ENCODE data around the gene CFAP210.
"Not testable (repeated sequence)": the region's sequence is repeated elsewhere in the genome, so short reads cannot be mapped to it uniquely, and the experiment has no call there.

The CFAP210 gene

GRCh38 chr2:169711751-169712509 lies 17.7 kb upstream of the CFAP210 start:
- no peak for DNase-seq

- DNase-seq: no peak
These were observed 15.8 kb upstream of the CFAP210 start for GRCh38 chr2:169709981-169710380.

- DNase-seq: no peak
These were observed 15.1 kb upstream of the CFAP210 start for GRCh38 chr2:169709331-169709730.

DNA sequence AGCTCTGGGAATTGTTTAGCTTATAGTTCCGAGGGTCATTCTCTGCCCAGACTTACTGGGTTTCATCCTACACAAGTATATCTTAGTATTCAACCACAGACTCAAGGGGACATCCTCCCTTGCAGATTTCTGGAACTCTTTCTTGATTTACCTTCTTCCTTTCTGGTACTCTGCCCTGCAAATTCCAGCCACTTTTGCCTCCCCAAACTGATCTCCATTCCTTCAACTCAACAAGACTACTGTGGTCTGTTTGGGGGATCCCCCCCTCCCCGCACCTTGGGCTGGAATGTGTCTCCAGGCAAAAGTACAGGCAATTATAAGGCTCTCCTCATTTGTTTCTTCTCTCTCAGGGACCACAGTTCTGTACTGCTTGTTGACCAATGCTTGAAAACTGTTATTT lies 13.4 kb upstream of the CFAP210 start:
- no peak for DNase-seq

- no peak for DNase-seq
These were observed 11.7 kb upstream of the CFAP210 start for GRCh38 chr2:169705927-169706326.

DNA sequence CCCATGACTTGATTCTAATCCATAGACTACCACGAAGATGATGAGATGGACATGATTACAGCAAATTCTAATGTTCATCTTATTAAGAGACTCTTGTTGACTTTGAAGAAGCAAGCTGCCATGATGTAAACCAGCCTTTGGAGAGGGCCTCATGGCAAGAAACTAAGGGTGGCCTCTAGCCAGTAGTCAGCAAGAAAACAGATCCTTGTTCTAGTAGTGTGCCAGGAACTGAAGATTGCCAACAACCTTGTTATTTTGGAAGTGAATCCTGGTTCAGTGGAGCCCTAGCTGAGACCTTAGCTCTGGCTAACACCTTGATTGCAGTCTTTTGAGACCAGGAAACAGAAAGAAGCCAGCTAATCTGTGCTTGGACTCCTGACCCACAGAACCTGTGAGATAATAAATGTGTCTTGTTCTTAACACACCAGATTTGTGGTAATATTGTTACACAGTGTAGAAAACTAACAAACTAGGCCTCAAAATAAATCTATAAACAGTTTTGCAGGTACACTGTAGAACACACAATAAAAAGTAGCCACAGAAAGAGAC lies 10.0 kb upstream of the CFAP210 start:
- no peak for DNase-seq

GRCh38 chr2:169702996-169703395 lies 8.8 kb upstream of the CFAP210 start:
- no peak for DNase-seq

- not testable (repeated sequence) for DNase-seq
These were observed 5.0 kb upstream of the CFAP210 start for GRCh38 chr2:169699173-169699572.

- no peak for DNase-seq
These were observed 2.2 kb upstream of the CFAP210 start for GRCh38 chr2:169696381-169696780.

- no peak for DNase-seq
These were observed 672 bp upstream of the CFAP210 start for GRCh38 chr2:169694894-169695260.

GRCh38 chr2:169693360-169693759 lies 845 bp downstream of the CFAP210 start:
- DNase-seq: no peak

DNA sequence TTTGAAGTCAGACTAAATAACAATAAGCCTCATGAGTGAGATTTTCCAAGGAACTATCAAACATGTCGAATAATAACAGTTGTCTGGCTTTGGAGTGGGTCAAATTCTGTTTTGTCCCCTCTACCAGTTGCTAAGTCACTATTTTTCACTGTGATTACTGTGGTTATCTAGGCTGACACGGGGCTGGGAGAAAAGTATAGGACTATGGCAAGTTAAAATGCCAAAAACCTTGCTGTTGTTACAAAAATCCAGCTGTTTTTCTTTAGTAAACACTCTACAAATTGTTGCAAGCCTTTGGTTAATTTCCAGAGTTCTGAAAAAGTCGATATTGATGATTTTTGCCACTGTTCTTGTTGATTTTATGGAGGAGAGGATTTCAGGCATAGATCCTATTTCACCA lies 1.5 kb downstream of the CFAP210 start:
- DNase-seq: no peak

DNA sequence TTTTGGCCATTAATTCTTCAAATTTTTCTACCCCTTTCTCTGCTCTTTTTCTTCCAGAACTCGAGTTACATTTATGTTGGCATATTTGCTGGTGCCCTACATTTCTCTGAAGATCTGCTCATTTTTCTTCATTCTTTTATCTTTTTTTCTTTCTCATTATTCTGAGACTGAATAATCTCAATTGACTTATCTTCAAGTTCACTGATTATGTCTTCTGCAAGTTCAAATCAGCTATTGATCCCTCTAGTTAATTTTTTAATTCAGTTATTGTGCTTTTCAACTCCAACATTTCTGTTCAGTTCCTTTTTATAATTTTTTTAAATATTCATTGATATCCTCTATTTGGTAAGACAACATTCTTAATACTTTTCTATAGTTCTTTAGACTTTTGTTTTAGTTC lies 3.2 kb downstream of the CFAP210 start:
- DNase-seq: no peak

DNA sequence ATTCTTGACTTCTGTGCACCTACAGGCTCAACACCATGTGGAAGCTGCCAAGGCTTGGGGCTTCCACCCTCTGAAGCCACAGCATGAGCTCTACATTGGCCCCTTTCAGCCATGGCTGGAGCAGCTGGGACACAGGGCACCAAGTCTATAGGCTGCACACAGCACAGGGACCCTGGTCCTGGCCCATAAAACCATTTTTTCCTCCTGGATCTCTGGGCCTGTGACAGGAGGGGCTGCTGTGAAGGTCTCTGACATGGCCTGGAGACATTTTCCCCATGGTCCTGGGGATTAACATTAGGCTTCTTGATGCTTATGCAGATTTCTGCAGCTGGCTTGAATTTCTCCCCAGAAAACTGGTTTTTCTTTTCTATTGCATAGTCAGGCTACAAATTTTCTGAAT lies 6.3 kb downstream of the CFAP210 start:
- not testable (repeated sequence) for DNase-seq

DNA sequence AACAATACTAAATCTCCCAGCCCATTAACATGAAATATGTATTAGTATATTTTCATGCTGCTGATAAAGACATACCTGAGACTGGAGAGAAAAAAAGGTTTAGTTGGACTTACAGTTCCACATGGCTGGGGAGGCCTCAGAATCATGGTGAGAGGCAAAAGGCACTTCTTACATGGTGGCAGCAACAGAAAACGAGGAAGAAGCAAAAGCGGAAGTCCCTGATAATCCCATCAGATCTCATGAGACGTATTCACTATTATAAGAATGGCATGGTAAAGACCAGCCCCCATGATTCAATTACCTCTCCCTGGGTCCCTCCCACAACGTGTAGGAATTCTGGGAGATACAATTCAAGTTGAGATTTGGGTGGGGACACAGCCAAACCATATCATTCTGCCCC lies 7.4 kb downstream of the CFAP210 start:
- not testable (repeated sequence) for DNase-seq

- DNase-seq: not testable (repeated sequence)
These were observed 9.5 kb downstream of the CFAP210 start for GRCh38 chr2:169684712-169685111.

GRCh38 chr2:169684135-169684565 lies 10.1 kb downstream of the CFAP210 start:
- no peak for DNase-seq

GRCh38 chr2:169683425-169684134 lies 10.6 kb downstream of the CFAP210 start:
- no peak for DNase-seq

DNA sequence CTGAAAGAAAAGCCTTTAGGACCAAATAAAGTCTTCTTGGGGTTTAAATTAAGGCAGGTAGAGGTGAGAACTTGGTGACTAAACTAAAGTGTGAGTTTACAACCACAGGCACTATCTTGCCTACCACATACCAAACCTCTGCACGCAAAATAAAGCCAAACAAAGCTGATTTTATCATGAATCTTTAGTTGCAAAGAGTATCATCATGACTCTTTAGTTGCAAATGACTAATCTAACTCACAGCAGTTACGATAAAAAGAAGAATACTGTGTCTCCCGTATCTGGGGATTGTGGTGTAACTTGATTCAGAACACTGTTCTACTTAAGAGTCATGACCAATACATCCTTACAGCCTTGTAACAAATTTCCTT lies 11.2 kb downstream of the CFAP210 start:
- DNase-seq: no peak

GRCh38 chr2:169676850-169677249 lies 17.4 kb downstream of the CFAP210 start:
- no peak for DNase-seq

- DNase-seq: no peak
These were observed 17.8 kb downstream of the CFAP210 start for GRCh38 chr2:169676357-169676756.

DNA sequence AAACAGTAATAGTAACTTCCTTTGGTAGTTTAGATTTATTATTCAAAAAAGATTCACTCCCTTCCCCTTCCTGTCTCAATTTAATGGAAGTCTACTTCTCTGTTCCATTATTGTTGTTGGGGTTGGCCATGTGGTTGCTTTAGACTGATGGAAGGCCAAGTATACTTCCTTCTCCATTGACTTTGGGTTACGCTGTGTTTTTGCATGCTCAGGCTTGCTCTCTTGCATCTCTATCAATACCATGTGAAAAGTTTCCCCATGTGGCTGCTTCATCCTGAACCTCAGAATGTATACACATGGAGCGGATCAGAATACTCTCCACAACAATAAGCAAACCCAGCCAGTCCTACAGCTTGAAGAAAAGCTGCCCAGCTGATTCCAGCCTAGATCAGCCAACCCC lies 20.3 kb downstream of the CFAP210 start:
- no peak for DNase-seq

- no peak for DNase-seq
These were observed 21.1 kb downstream of the CFAP210 start for GRCh38 chr2:169673106-169673505.

DNA sequence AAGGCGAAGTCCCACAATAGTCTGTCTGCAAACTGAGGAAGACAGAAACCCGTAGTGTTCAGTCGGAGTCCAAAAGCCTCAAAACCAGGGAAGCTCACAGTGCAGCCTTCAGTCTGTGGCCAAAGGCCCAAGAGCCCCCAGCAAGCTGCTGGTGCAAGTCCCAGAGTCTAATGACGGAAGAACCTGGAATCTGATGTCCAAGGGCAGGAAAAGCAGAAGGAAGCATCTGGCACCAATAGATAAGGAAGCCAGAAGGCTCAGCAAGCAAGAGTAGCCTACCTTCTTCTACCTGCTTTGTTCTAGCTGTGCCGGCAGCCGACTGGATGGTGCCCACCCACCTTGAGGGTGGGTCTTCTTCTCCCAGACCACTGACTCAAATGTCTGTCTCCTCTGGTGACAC lies 21.8 kb downstream of the CFAP210 start:
- no peak for DNase-seq

Data from DMS 273 treated with DMSO at 0.1 percent for 48 hours (cell line).